Keratinocyte (primary cell): Measurements from ENCODE around the gene GSK3A.

ENCODE experiments used
- CTCF ChIP-seq, 3 experiments: IDR thresholded peaks in 1 of 3; conservative IDR thresholded peaks in 1 of 3; optimal IDR thresholded peaks in 1 of 3; 2 replicates in 2 of 3; 3 replicates in 1 of 3; pipeline versions ENCODE3 to v1.5.1; 2011; ENCODE audit warnings: low read length in 3 of 3, mild to moderate bottlenecking in 3 of 3, moderate library complexity in 2 of 3, control low read depth in 1 of 3, inconsistent platforms in 1 of 3; ENCODE audit not compliant: insufficient read depth in 2 of 3; ENCODE audit errors: extremely low read depth in 1 of 3
- EZH2 ChIP-seq: IDR thresholded peaks from one replicate; pipeline ENCODE4 v1.6.1; 2012; ENCODE audit warnings: inconsistent platforms, mild to moderate bottlenecking, low read length, moderate library complexity

GRCh38 chr19:42278452-42279154 is 36.2 kb upstream of the GSK3A start:
- TF ChIP-seq CTCF (optimal IDR thresholded peaks at IDR 0.05 in 1 of 3, IDR thresholded peaks at IDR 0.05 in 1 of 3, conservative IDR thresholded peaks at IDR 0.05 in 1 of 3; ENCODE audit: extremely low read depth in 1 of 3, insufficient read depth in 2 of 3, low read length in 3 of 3) (no peak), EZH2 (no peak)
